ENCODE data around the gene ABCA1. TPM values are rescaled to one million over a fixed set of nuclear protein-coding genes. Genes with fewer than 3 reads are reported as not detected.

ABCA1 gene
- total and polyA plus RNA-seq, 2 of the 13 experiments (the other 11 are each of a cell fraction or from before 2014, with no cell fraction given) = 26.8 to 63.8 TPM

- Histone ChIP-seq H3K79me2 (ENCODE audit: insufficient read depth, low read length) (no peaks in the 10 kb centered on the region), H2AFZ (ENCODE audit: low read length) (no peak overlapping the region), H3K4me2 (ENCODE audit: low read depth, low read length) (no peak overlapping the region), H3K36me3 (replicated peaks in 1 of 2; ENCODE audit: control insufficient read depth in 1 of 2, insufficient read depth in 2 of 2, low read length in 2 of 2) (peaks cover 30 to 67% of the 10 kb centered on the region in 2 experiments), H4K20me1 (ENCODE audit: insufficient read depth, low read length) (no peaks in the 10 kb centered on the region), H3K9me3 (ENCODE audit: low read length) (no peaks in the 10 kb centered on the region), H3K4me3 (replicated peaks in 1 of 3; ENCODE audit: insufficient read depth in 1 of 3, low read depth in 2 of 3, low read length in 3 of 3) (no peak overlapping the region), H3K27ac (ENCODE audit: extremely low read length, insufficient read depth, low read length) (no peak overlapping the region), H3K9ac (ENCODE audit: insufficient read depth, low read depth, low read length) (no peak overlapping the region), H3K27me3 (ENCODE audit: control insufficient read depth in 1 of 2, insufficient read depth in 2 of 2, low read length in 2 of 2) (no peaks in the 10 kb centered on the region), H3K4me1 (ENCODE audit: insufficient read depth, low read length) (no peaks in the 10 kb centered on the region)
- ChIA-PET CTCF (ENCODE audit: low intra/inter-chr PET ratio, low total read pairs) (no interaction called here), POLR2A (no interaction called here)
- intact Hi-C loops (cut with micrococcal nuclease; ENCODE audit: unreplicated experiment) (loop anchor here (10.0 kb wide), 1 partner anchor 631 kb away; no protein-coding TSS in a partner anchor), in situ Hi-C loops (cut with HindIII; ENCODE audit: extremely low pct_ligation_motif_present, low pct_unique_long_range_greater_than_20kb) (no loop called here)
- no TSS peak for BruUV-seq (replicated peaks)
- DNase-seq (ENCODE audit: low spot score) (no peak), FAIRE-seq (no peak), ATAC-seq (no peak)
- TF ChIP-seq MXD4 (CRISPR knock-in tag; IDR thresholded peaks at IDR 0.05) = no peak
- TF ChIP-seq ZBTB8A (CRISPR knock-in tag; IDR thresholded peaks at IDR 0.05; ENCODE audit: borderline replicate concordance, low read depth) = no peak
- no peak for TF ChIP-seq ZNF670 (CRISPR knock-in tag; IDR thresholded peaks at IDR 0.05; ENCODE audit: borderline replicate concordance)
- TF ChIP-seq NR2F2 (IDR thresholded peaks at IDR 0.05; ENCODE audit: borderline replicate concordance, low read depth) = no peak
- no peak for TF ChIP-seq SRF (IDR thresholded peaks at IDR 0.05; ENCODE audit: low read depth, low read length)
- TF ChIP-seq ZNF18 (CRISPR knock-in tag; IDR thresholded peaks at IDR 0.05; ENCODE audit: insufficient replicate concordance) = no peak
- no peak for TF ChIP-seq HOMEZ (CRISPR knock-in tag; IDR thresholded peaks at IDR 0.05; ENCODE audit: low read depth)
- TF ChIP-seq ZNF569 (CRISPR knock-in tag; IDR thresholded peaks at IDR 0.05; ENCODE audit: borderline replicate concordance) = no peak
- TF ChIP-seq, protein P1, sequence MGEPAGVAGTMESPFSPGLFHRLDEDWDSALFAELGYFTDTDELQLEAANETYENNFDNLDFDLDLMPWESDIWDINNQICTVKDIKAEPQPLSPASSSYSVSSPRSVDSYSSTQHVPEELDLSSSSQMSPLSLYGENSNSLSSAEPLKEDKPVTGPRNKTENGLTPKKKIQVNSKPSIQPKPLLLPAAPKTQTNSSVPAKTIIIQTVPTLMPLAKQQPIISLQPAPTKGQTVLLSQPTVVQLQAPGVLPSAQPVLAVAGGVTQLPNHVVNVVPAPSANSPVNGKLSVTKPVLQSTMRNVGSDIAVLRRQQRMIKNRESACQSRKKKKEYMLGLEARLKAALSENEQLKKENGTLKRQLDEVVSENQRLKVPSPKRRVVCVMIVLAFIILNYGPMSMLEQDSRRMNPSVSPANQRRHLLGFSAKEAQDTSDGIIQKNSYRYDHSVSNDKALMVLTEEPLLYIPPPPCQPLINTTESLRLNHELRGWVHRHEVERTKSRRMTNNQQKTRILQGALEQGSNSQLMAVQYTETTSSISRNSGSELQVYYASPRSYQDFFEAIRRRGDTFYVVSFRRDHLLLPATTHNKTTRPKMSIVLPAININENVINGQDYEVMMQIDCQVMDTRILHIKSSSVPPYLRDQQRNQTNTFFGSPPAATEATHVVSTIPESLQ (CRISPR knock-in tag; conservative IDR thresholded peaks at IDR 0.05) = no peak
- no peak for TF ChIP-seq HOXD1 (CRISPR knock-in tag; IDR thresholded peaks at IDR 0.05)
- TF ChIP-seq ZNF10 (CRISPR knock-in tag; IDR thresholded peaks at IDR 0.05; ENCODE audit: borderline replicate concordance, low read depth) = no peak
- WGBS (ENCODE audit: low lambda C conversion rate) = 91% methylated on average over 2 of the region's 2 CpGs
Measured at GRCh38 chr9:104784098-104784497, 143.9 kb downstream of the ABCA1 start.
